HFFc6 (cell line): ENCODE measurements around the gene ADGRB3. TPM values are rescaled to one million over a fixed set of nuclear protein-coding genes. Genes with fewer than 3 reads are reported as not detected.
"Not testable (repeated sequence)": the region's sequence is repeated elsewhere in the genome, so short reads cannot be mapped to it uniquely, and the experiment has no call there.

Source experiments
- DNase-seq: peaks from one replicate; pipeline ENCODE4 v3.0.0-alpha.2; 2018
- H3K27ac Mint-ChIP-seq: 2 replicates; pipeline ENCODE4 v1.8.0; 2020; ENCODE audit warnings: mild to moderate bottlenecking, mixed read lengths
- H3K27me3 Mint-ChIP-seq: 2 replicates; pipeline ENCODE4 v1.8.0; 2021; ENCODE audit warnings: mild to moderate bottlenecking, moderate library complexity, mixed read lengths; ENCODE audit not compliant: insufficient read depth
- H3K36me3 Mint-ChIP-seq: 2 replicates; pipeline ENCODE4 v1.8.0; 2021; ENCODE audit warnings: low read depth, mixed read lengths
- H3K4me1 Mint-ChIP-seq: 2 replicates; pipeline ENCODE4 v1.8.0; 2020; ENCODE audit warnings: low read depth, mixed read lengths
- H3K4me3 Mint-ChIP-seq: 2 replicates; pipeline ENCODE4 v1.8.0; 2020; ENCODE audit warnings: mild to moderate bottlenecking, moderate library complexity, mixed read lengths
- H3K9me3 Mint-ChIP-seq: 2 replicates; pipeline ENCODE4 v1.8.0; 2020; ENCODE audit warnings: mild to moderate bottlenecking, mixed read lengths
- CTCF ChIP-seq: fragments of 200-600 bp; sonication (generic); IDR thresholded peaks from 2 replicates; pipeline ENCODE4 v1.5.0; 2021; ENCODE audit warnings: antibody characterized with exemption, mild to moderate bottlenecking
- total RNA-seq, 6 experiments: library from RNA; stranded (reverse); fragmentation: NEBNext Ultra II Directional; extraction: Animal tissue kit (Norgen Biotek cat#: 25700); gene quantifications; 2 replicates in 1 of 6; 3 replicates in 5 of 6; pipeline ENCODE4 v1.2.3, GENCODE V29; 2021

Gene ADGRB3
- total RNA-seq, 6 experiments from 2014 or later: 0.05 to 0.07 (median 0.05) TPM; not detected in 3

- TF ChIP-seq CTCF: no peak
- Mint-ChIP-seq H3K4me3 (no peak overlapping the region), H3K27ac (no peak overlapping the region), H3K36me3 (no peaks in the 10 kb centered on the region), H3K9me3 (peaks cover 37% of the 10 kb centered on the region), H3K27me3 (no peaks in the 10 kb centered on the region), H3K4me1 (no peaks in the 10 kb centered on the region)
- DNase-seq: no peak
Measured at GRCh38 chr6:69279805-69280204, 644.7 kb downstream of the ADGRB3 start.

- no peak for DNase-seq
- peaks cover 46% of the 10 kb centered on the region for H3K9me3 Mint-ChIP-seq
- no peaks in the 10 kb centered on the region for H3K36me3 Mint-ChIP-seq
- H3K4me1 Mint-ChIP-seq: no peaks in the 10 kb centered on the region
- no peak overlapping the region for H3K4me3 Mint-ChIP-seq
- no peak for TF ChIP-seq CTCF
- H3K27ac Mint-ChIP-seq: no peak overlapping the region
- no peaks in the 10 kb centered on the region for H3K27me3 Mint-ChIP-seq
Measured at GRCh38 chr6:69280858-69281257, 645.8 kb downstream of the ADGRB3 start.

GRCh38 chr6:69284176-69284730, 649.2 kb downstream of the ADGRB3 start:
- no peak for DNase-seq

GRCh38 chr6:69285054-69285453, 650.0 kb downstream of the ADGRB3 start:
- Mint-ChIP-seq H3K36me3 (no peaks in the 10 kb centered on the region), H3K4me3 (no peak overlapping the region), H3K27ac (no peak overlapping the region), H3K4me1 (no peaks in the 10 kb centered on the region), H3K9me3 (peaks cover 58% of the 10 kb centered on the region), H3K27me3 (no peaks in the 10 kb centered on the region)
- no peak for DNase-seq
- no peak for TF ChIP-seq CTCF

More at GRCh38 chr6:69284176-69284730, 649.2 kb downstream of the ADGRB3 start:
- no peak overlapping the region for H3K4me3 Mint-ChIP-seq
- H3K27ac Mint-ChIP-seq: no peak overlapping the region
- no peaks in the 10 kb centered on the region for H3K4me1 Mint-ChIP-seq
- peaks cover 50% of the 10 kb centered on the region for H3K9me3 Mint-ChIP-seq
- H3K27me3 Mint-ChIP-seq: no peaks in the 10 kb centered on the region
- TF ChIP-seq CTCF: no peak
- H3K36me3 Mint-ChIP-seq: no peaks in the 10 kb centered on the region

GRCh38 chr6:69286331-69286730, 651.2 kb downstream of the ADGRB3 start:
- no peaks in the 10 kb centered on the region for H3K27me3 Mint-ChIP-seq
- DNase-seq: no peak
- TF ChIP-seq CTCF: no peak
- H3K36me3 Mint-ChIP-seq: no peaks in the 10 kb centered on the region
- H3K27ac Mint-ChIP-seq: no peak overlapping the region
- H3K4me3 Mint-ChIP-seq: no peak overlapping the region
- H3K9me3 Mint-ChIP-seq: peaks cover 56% of the 10 kb centered on the region
- no peaks in the 10 kb centered on the region for H3K4me1 Mint-ChIP-seq

- H3K27me3 Mint-ChIP-seq, H3K36me3 Mint-ChIP-seq, DNase-seq, H3K27ac Mint-ChIP-seq, H3K4me3 Mint-ChIP-seq, H3K4me1 Mint-ChIP-seq: not testable (repeated sequence)
- peaks cover 40% of the 10 kb centered on the region for H3K9me3 Mint-ChIP-seq
Measured at GRCh38 chr6:69288198-69288597, 653.1 kb downstream of the ADGRB3 start.
